Kidney glomerular epithelial cell (primary cell): ENCODE results near the gene SUPT20HL1.

Experiments used
- DNase-seq: peaks from one replicate; lab custom pipeline; 2025; lab: John Stamatoyannopoulos, UW

Gene SUPT20HL1

GRCh38 chrX:24396931-24397279 lies 36.5 kb downstream of the SUPT20HL1 start:
- no peak for DNase-seq

DNA sequence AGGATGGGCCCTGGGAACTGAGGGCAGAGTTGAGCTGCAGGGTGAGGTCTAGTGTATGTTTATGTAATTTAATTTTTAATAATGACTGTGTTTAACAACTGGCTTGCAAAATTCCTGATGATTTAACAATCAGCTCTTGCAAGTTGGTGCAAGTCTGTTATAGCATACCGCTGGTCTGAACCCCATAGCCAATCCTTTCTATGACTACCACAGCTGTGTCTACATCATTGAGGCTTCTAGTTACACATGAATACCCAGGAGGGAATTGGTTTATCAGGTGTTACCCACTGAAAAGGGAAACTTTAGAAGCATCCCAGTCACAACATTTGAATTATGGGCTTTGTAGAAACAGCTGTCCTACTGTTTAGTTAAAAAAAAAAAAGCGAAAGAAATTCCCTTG lies 38.3 kb downstream of the SUPT20HL1 start:
- DNase-seq, result no peak

DNA sequence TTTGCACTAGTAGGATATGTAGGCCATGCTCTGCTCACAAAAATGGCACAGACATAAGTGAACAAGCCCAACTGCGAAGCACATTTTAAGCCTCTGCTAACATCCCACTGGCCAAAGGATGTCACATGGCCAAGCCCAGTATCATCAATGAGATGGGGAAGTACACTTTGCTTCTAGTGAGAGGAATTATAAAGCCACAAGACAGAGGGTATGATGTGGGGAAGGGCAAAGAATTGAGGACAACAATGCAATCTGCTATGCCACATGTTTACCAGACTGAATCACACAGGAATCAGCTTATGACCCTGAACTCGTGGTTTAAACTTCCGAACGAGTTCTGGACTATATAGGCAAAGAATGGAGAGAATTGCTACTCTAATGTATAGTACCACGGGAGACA lies 39.1 kb downstream of the SUPT20HL1 start:
- DNase-seq, result no peak

GRCh38 chrX:24405959-24406358 lies 45.5 kb downstream of the SUPT20HL1 start:
- DNase-seq, result no peak
